ENCODE results near the gene SLC35A3. TPM values are rescaled to one million over a fixed set of nuclear protein-coding genes. Genes with fewer than 3 reads are reported as not detected.

Gene SLC35A3
- total RNA-seq, 4 donors from 2014 or later: 14.3 to 23.5 (median 17.2) TPM

- TF ChIP-seq POLR2AphosphoS5 (IDR thresholded peaks at IDR 0.05) (no peak), POLR2A (IDR thresholded peaks at IDR 0.05) (no peak), EP300 (IDR thresholded peaks at IDR 0.05) (no peak), CTCF (IDR thresholded peaks at IDR 0.05) (no peak)
- Histone ChIP-seq H3K4me1 (no peaks in the 10 kb centered on the region), H3K4me3 (no peak overlapping the region), H3K9me3 (no peaks in the 10 kb centered on the region), H3K36me3 (peaks cover 71% of the 10 kb centered on the region), H3K27me3 (no peaks in the 10 kb centered on the region), H3K27ac (no peak overlapping the region)
- WGBS: 96% methylated on average over 5 of the region's 5 CpGs
- DNase-seq (ENCODE audit: low spot score in 2 of 2): no peak
Measured at GRCh38 chr1:100070201-100070939, 100.6 kb downstream of the SLC35A3 start.

GRCh38 chr1:100073531-100073930 is 103.7 kb downstream of the SLC35A3 start:
- WGBS: 93% methylated on average over 3 of the region's 3 CpGs
- no peak for TF ChIP-seq POLR2AphosphoS5 (IDR thresholded peaks at IDR 0.05)
- TF ChIP-seq EP300 (IDR thresholded peaks at IDR 0.05): no peak
- TF ChIP-seq CTCF (IDR thresholded peaks at IDR 0.05): no peak
- TF ChIP-seq POLR2A (IDR thresholded peaks at IDR 0.05): no peak
- Histone ChIP-seq H3K4me3 (no peak overlapping the region), H3K27ac (no peak overlapping the region), H3K27me3 (no peaks in the 10 kb centered on the region), H3K36me3 (peaks cover 70% of the 10 kb centered on the region), H3K9me3 (no peaks in the 10 kb centered on the region), H3K4me1 (no peaks in the 10 kb centered on the region)
- no peak for DNase-seq (ENCODE audit: low spot score in 2 of 2)

- peaks cover 70% of the 10 kb centered on the region for H3K36me3 ChIP-seq
- WGBS: 91% methylated on average over 11 of the region's 11 CpGs
Measured at GRCh38 chr1:100074604-100075395, 105.0 kb downstream of the SLC35A3 start.

GRCh38 chr1:100075773-100076172 is 106.0 kb downstream of the SLC35A3 start:
- Histone ChIP-seq H3K27ac (no peak overlapping the region), H3K4me3 (no peak overlapping the region), H3K36me3 (peaks cover 70% of the 10 kb centered on the region), H3K9me3 (no peaks in the 10 kb centered on the region), H3K27me3 (no peaks in the 10 kb centered on the region), H3K4me1 (no peaks in the 10 kb centered on the region)
- no peak for DNase-seq (ENCODE audit: low spot score in 2 of 2)
- no peak for TF ChIP-seq POLR2A (IDR thresholded peaks at IDR 0.05)
- TF ChIP-seq POLR2AphosphoS5 (IDR thresholded peaks at IDR 0.05): no peak
- no peak for TF ChIP-seq EP300 (IDR thresholded peaks at IDR 0.05)
- TF ChIP-seq CTCF (IDR thresholded peaks at IDR 0.05): no peak
- 91% methylated on average over 3 of the region's 3 CpGs for WGBS

More at GRCh38 chr1:100074604-100075395, 105.0 kb downstream of the SLC35A3 start:
- no peak overlapping the region for H3K27ac ChIP-seq
- no peaks in the 10 kb centered on the region for H3K27me3 ChIP-seq
- no peak overlapping the region for H3K4me3 ChIP-seq
- DNase-seq (ENCODE audit: low spot score in 2 of 2): no peak
- no peaks in the 10 kb centered on the region for H3K4me1 ChIP-seq
- H3K9me3 ChIP-seq: no peaks in the 10 kb centered on the region
- no peak for TF ChIP-seq EP300 (IDR thresholded peaks at IDR 0.05)
- no peak for TF ChIP-seq CTCF (IDR thresholded peaks at IDR 0.05)
- no peak for TF ChIP-seq POLR2AphosphoS5 (IDR thresholded peaks at IDR 0.05)
- no peak for TF ChIP-seq POLR2A (IDR thresholded peaks at IDR 0.05)

GRCh38 chr1:100076319-100076718 is 106.5 kb downstream of the SLC35A3 start:
- TF ChIP-seq POLR2A (IDR thresholded peaks at IDR 0.05): no peak
- no peak for TF ChIP-seq EP300 (IDR thresholded peaks at IDR 0.05)
- no peak for TF ChIP-seq POLR2AphosphoS5 (IDR thresholded peaks at IDR 0.05)
- TF ChIP-seq CTCF (IDR thresholded peaks at IDR 0.05): no peak
- Histone ChIP-seq H3K9me3 (no peaks in the 10 kb centered on the region), H3K27me3 (no peaks in the 10 kb centered on the region), H3K4me1 (no peaks in the 10 kb centered on the region), H3K4me3 (no peak overlapping the region), H3K27ac (no peak overlapping the region), H3K36me3 (peaks cover 74% of the 10 kb centered on the region)
- 89% methylated on average over 2 of the region's 2 CpGs for WGBS
- DNase-seq (ENCODE audit: low spot score in 2 of 2): no peak
